ENCODE results near the gene TIMM17A. TPM values are rescaled to one million over a fixed set of nuclear protein-coding genes. Genes with fewer than 3 reads are reported as not detected.
"Not testable (repeated sequence)": the region's sequence is repeated elsewhere in the genome, so short reads cannot be mapped to it uniquely, and the experiment has no call there.

Gene TIMM17A
- total RNA-seq, 4 donors from 2014 or later: 19.7 to 55.4 (median 38.4) TPM

DNA sequence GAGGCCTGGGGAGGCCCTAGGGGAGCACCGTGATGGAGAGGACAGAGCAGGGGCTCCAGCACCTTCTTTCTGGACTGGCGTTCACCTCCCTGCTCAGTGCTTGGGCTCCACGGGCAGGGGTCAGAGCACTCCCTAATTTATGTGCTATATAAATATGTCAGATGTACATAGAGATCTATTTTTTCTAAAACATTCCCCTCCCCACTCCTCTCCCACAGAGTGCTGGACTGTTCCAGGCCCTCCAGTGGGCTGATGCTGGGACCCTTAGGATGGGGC, 60.3 kb downstream of the TIMM17A start:
- no peak for ATAC-seq (ENCODE audit: low FRiP score)
- no peak for DNase-seq (ENCODE audit: low spot score)
- TF ChIP-seq, protein P1, sequence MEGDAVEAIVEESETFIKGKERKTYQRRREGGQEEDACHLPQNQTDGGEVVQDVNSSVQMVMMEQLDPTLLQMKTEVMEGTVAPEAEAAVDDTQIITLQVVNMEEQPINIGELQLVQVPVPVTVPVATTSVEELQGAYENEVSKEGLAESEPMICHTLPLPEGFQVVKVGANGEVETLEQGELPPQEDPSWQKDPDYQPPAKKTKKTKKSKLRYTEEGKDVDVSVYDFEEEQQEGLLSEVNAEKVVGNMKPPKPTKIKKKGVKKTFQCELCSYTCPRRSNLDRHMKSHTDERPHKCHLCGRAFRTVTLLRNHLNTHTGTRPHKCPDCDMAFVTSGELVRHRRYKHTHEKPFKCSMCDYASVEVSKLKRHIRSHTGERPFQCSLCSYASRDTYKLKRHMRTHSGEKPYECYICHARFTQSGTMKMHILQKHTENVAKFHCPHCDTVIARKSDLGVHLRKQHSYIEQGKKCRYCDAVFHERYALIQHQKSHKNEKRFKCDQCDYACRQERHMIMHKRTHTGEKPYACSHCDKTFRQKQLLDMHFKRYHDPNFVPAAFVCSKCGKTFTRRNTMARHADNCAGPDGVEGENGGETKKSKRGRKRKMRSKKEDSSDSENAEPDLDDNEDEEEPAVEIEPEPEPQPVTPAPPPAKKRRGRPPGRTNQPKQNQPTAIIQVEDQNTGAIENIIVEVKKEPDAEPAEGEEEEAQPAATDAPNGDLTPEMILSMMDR (IDR thresholded peaks at IDR 0.05): no peak

- TF ChIP-seq, protein P1 (IDR thresholded peaks at IDR 0.05): no peak
- DNase-seq (ENCODE audit: low spot score): no peak
- ATAC-seq (ENCODE audit: low FRiP score): no peak
These were observed 60.9 kb downstream of the TIMM17A start for GRCh38 chr1:202016022-202016810.

DNA sequence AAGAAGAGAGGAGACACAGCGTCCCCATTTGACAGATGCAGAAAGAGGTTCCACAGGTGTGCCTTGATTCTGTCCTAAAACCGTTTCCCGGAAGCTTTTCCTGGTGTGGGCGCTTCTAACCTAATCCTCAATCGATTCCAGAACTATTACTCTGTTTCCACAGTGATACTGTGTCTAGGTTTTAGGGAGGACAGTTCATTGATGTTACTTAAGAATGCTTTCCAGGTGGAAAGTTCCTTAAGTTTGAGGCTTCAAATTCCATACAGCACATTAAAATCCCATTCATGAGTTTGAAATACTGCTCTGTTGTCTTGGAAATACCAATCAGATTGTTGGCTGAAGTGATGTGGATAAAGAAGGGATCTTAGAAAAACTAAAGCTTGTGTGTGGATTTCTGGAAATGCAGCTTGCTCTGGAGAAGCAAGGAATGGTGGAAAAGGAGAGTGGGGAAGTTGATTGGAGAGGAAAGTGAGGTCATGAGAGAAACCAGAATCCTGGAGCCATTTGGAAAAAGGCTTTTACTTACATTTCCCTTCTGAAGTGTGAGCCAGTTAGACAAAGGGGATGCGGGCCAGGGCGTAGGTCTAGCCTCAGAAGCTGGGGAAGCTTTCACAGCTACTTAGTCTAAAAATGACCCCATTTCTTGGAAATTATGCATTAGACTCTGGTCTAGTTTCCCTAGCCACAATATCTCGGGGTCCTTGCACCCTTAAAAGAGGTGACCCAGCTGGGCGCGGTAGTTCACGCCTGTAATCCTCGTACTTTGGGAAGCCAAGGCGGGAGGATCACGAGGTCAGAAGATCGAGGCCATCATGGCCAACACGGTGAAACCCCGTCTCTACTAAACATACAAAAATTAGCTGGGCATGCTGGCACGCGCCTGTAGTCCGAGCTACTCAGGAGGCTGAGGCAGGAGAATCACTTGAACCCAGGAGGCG, 61.8 kb downstream of the TIMM17A start:
- DNase-seq (ENCODE audit: low spot score): no peak
- TF ChIP-seq, protein P1 (IDR thresholded peaks at IDR 0.05): no peak
- no peak for ATAC-seq (ENCODE audit: low FRiP score)

GRCh38 chr1:202017749-202018467, 62.6 kb downstream of the TIMM17A start:
- ATAC-seq (ENCODE audit: low FRiP score) (no peak), DNase-seq (ENCODE audit: low spot score) (no peak)
- TF ChIP-seq, protein P1 (IDR thresholded peaks at IDR 0.05): no peak

GRCh38 chr1:202018468-202019234, 63.3 kb downstream of the TIMM17A start:
- ATAC-seq (ENCODE audit: low FRiP score): no peak
- DNase-seq (ENCODE audit: low spot score): no peak
- TF ChIP-seq, protein P1 (IDR thresholded peaks at IDR 0.05): no peak

GRCh38 chr1:202019235-202019558, 63.9 kb downstream of the TIMM17A start:
- not testable (repeated sequence) for ATAC-seq (ENCODE audit: low FRiP score); DNase-seq (ENCODE audit: low spot score)

Small RNA genes lying within 50 kb of the gene (small RNA-seq; reads per million reads assigned to genes)
- not detected for gene MIR6740
- gene RF00156: not detected

Other genes with a start within 250 kb of the TIMM17A start
- 10 to 100 TPM; 13.4 to 19.7 (median 17.4) TPM for gene IPO9, start 126.3 kb upstream of the TIMM17A start, total RNA-seq
- 10 to 100 TPM; 11.0 to 23.3 (median 13.0) TPM for gene SHISA4, start 66.6 kb upstream of the TIMM17A start, total RNA-seq
- gene LMOD1, start 9.0 kb upstream of the TIMM17A start, total RNA-seq: 100 to 1,000 TPM in 1 of 4 donors, 10 to 100 TPM in 3; 30.2 to 124 (median 35.8) TPM
- gene RNPEP, start 27.1 kb downstream of the TIMM17A start, total RNA-seq: 10 to 100 TPM; 37.2 to 77.6 (median 45.8) TPM
- 10 to 100 TPM in 1 of 4 donors, 1 to 10 TPM in 1, under 1 TPM in 2; 0.47 to 23.0 (median 1.8) TPM for gene ELF3, start 55.1 kb downstream of the TIMM17A start, total RNA-seq
- gene GPR37L1, start 167.4 kb downstream of the TIMM17A start, total RNA-seq: under 1 TPM in 1 of 4 donors, not detected in 3; 0.16 TPM
- 10 to 100 TPM; 31.1 to 61.8 (median 43.0) TPM for gene ARL8A, start 189.2 kb downstream of the TIMM17A start, total RNA-seq
- 10 to 100 TPM in 1 of 4 donors, 1 to 10 TPM in 3; 2.9 to 14.4 (median 4.6) TPM for gene PTPN7, start 205.1 kb downstream of the TIMM17A start, total RNA-seq
- gene LGR6, start 238.3 kb downstream of the TIMM17A start, total RNA-seq: under 1 TPM in 2 of 4 donors, not detected in 2; 0.28 to 0.32 TPM